SK-N-SH treated with all-trans-retinoic acid at 6 μM for 48 hours (cell line): ENCODE data around the gene DPPA4.

Experiments used
- ATAC-seq: fragments of 200-7000 bp; cut with Tn5 transposase; 3 replicates; pipeline ENCODE4 v1.9.1; 2020; ENCODE audit warnings: mild to moderate bottlenecking, moderate library complexity
- ARNTL ChIP-seq: fragments of 450-650 bp; formaldehyde crosslinking; IDR thresholded peaks from 2 replicates; pipeline ENCODE4 v1.5.0; 2020; ENCODE audit warnings: low read depth, mild to moderate bottlenecking, moderate library complexity, borderline replicate concordance
- BACH2 ChIP-seq: fragments of 250-450 bp; sonication (Bioruptor Pico); IDR thresholded peaks from 2 replicates; pipeline ENCODE4 v1.9.0; 2021; ENCODE audit warnings: mild to moderate bottlenecking, borderline replicate concordance
- CREB5 ChIP-seq: fragments of 250-450 bp; sonication (Bioruptor Pico); IDR thresholded peaks from 2 replicates; pipeline ENCODE4 v1.5.1; 2020; ENCODE audit warnings: low read depth, mild to moderate bottlenecking, moderate library complexity
- CSDC2 ChIP-seq: fragments of 250-450 bp; sonication (Bioruptor Pico); IDR thresholded peaks from 2 replicates; pipeline ENCODE4 v1.5.0; 2020; ENCODE audit warnings: mild to moderate bottlenecking, moderate library complexity
- CSRNP3 ChIP-seq: fragments of 250-450 bp; sonication (Bioruptor Pico); IDR thresholded peaks from 2 replicates; pipeline ENCODE4 v1.5.1; 2021; ENCODE audit warnings: mild to moderate bottlenecking, moderate library complexity
- ESRRG ChIP-seq: fragments of 250-450 bp; sonication (Bioruptor Pico); IDR thresholded peaks from 2 replicates; pipeline ENCODE4 v1.6.1; 2021; ENCODE audit warnings: mild to moderate bottlenecking
- GLIS3 ChIP-seq: fragments of 250-450 bp; sonication (Bioruptor Pico); IDR thresholded peaks from 2 replicates; pipeline ENCODE4 v1.5.0; 2020; ENCODE audit warnings: mild to moderate bottlenecking, moderate library complexity
- ISL1 ChIP-seq: fragments of 250-450 bp; sonication (Bioruptor Pico); IDR thresholded peaks from 2 replicates; pipeline ENCODE4 v2.1.2; 2022; ENCODE audit warnings: mild to moderate bottlenecking, moderate library complexity
- OSR1 ChIP-seq: fragments of 250-450 bp; sonication (Bioruptor Pico); IDR thresholded peaks from 2 replicates; pipeline ENCODE4 v1.8.0; 2022; ENCODE audit warnings: moderate library complexity, mild to moderate bottlenecking, inconsistent platforms
- POU6F1 ChIP-seq: fragments of 250-450 bp; sonication (Bioruptor Pico); IDR thresholded peaks from 2 replicates; pipeline ENCODE4 v1.8.0; 2021; ENCODE audit warnings: low read depth, mild to moderate bottlenecking, moderate library complexity, borderline replicate concordance
- PPARA ChIP-seq: fragments of 250-450 bp; sonication (Bioruptor Pico); IDR thresholded peaks from 2 replicates; pipeline ENCODE4 v1.5.0; 2020; ENCODE audit warnings: mild to moderate bottlenecking, borderline replicate concordance
- RARB ChIP-seq: fragments of 250-450 bp; sonication (Bioruptor Pico); IDR thresholded peaks from 2 replicates; pipeline ENCODE4 v1.8.0; 2021; ENCODE audit warnings: mild to moderate bottlenecking, moderate library complexity
- SNAI2 ChIP-seq: fragments of 250-450 bp; sonication (Bioruptor Pico); IDR thresholded peaks from 2 replicates; pipeline ENCODE4 v1.5.0; 2020; ENCODE audit warnings: mild to moderate bottlenecking, moderate library complexity
- TCF4 ChIP-seq: fragments of 250-450 bp; sonication (Bioruptor Pico); IDR thresholded peaks from 2 replicates; pipeline ENCODE4 v1.8.0; 2021; ENCODE audit warnings: mild to moderate bottlenecking, moderate library complexity, borderline replicate concordance
- TOX ChIP-seq: fragments of 250-450 bp; sonication (Bioruptor Pico); IDR thresholded peaks from 2 replicates; pipeline ENCODE4 v1.8.0; 2021; ENCODE audit warnings: mild to moderate bottlenecking, moderate library complexity, borderline replicate concordance
- ZC3H10 ChIP-seq: fragments of 250-450 bp; sonication (Bioruptor Pico); IDR thresholded peaks from 2 replicates; pipeline ENCODE4 v1.5.1; 2021; ENCODE audit warnings: mild to moderate bottlenecking, moderate library complexity
- ZFP30 ChIP-seq: fragments of 450-650 bp; formaldehyde crosslinking; IDR thresholded peaks from 2 replicates; pipeline ENCODE4 v1.5.0; 2022; ENCODE audit warnings: mild to moderate bottlenecking, moderate library complexity
- ZNF565 ChIP-seq: fragments of 450-650 bp; formaldehyde crosslinking; conservative IDR thresholded peaks from 2 replicates; pipeline ENCODE4 v1.5.0; 2020; ENCODE audit warnings: low read depth, mild to moderate bottlenecking, moderate library complexity
- ZNF70 ChIP-seq: fragments of 450-650 bp; formaldehyde crosslinking; IDR thresholded peaks from 2 replicates; pipeline ENCODE4 v1.5.0; 2020; ENCODE audit warnings: mild to moderate bottlenecking, moderate library complexity
- ZNF8 ChIP-seq: fragments of 450-650 bp; formaldehyde crosslinking; IDR thresholded peaks from 2 replicates; pipeline ENCODE4 v1.5.0; 2020; ENCODE audit warnings: mild to moderate bottlenecking, moderate library complexity

DPPA4 gene

GRCh38 chr3:109330405-109330804 is 6.9 kb downstream of the DPPA4 start:
- TF ChIP-seq ISL1 (CRISPR knock-in tag): no peak
- no peak for TF ChIP-seq TOX (CRISPR knock-in tag)
- TF ChIP-seq ZNF565 (CRISPR knock-in tag): no peak
- TF ChIP-seq CSDC2 (CRISPR knock-in tag): no peak
- TF ChIP-seq CSRNP3 (CRISPR knock-in tag): no peak
- no peak for TF ChIP-seq ZNF8
- no peak for TF ChIP-seq PPARA (CRISPR knock-in tag)
- no peak for TF ChIP-seq CREB5 (CRISPR knock-in tag)
- TF ChIP-seq ZFP30 (CRISPR knock-in tag): no peak
- ATAC-seq: no peak

GRCh38 chr3:109328202-109328601 is 9.1 kb downstream of the DPPA4 start:
- no peak for TF ChIP-seq CSDC2 (CRISPR knock-in tag)
- TF ChIP-seq ZFP30 (CRISPR knock-in tag): no peak
- TF ChIP-seq CREB5 (CRISPR knock-in tag): no peak
- TF ChIP-seq TCF4 (CRISPR knock-in tag): no peak
- no peak for TF ChIP-seq GLIS3 (CRISPR knock-in tag)
- TF ChIP-seq POU6F1: no peak
- no peak for TF ChIP-seq PPARA (CRISPR knock-in tag)
- no peak for TF ChIP-seq ZNF8
- no peak for TF ChIP-seq ZNF565 (CRISPR knock-in tag)
- no peak for TF ChIP-seq ZC3H10 (CRISPR knock-in tag)
- no peak for TF ChIP-seq SNAI2 (CRISPR knock-in tag)
- no peak for TF ChIP-seq OSR1 (CRISPR knock-in tag)
- no peak for ATAC-seq

- no peak for ATAC-seq
- TF ChIP-seq ARNTL (CRISPR knock-in tag) (no peak), ZNF70 (no peak), ISL1 (CRISPR knock-in tag) (no peak), CREB5 (CRISPR knock-in tag) (no peak), ZFP30 (CRISPR knock-in tag) (no peak), ZC3H10 (CRISPR knock-in tag) (no peak), OSR1 (CRISPR knock-in tag) (no peak), ZNF565 (CRISPR knock-in tag) (no peak), TOX (CRISPR knock-in tag) (no peak), PPARA (CRISPR knock-in tag) (no peak), BACH2 (CRISPR knock-in tag) (no peak), POU6F1 (no peak), CSDC2 (CRISPR knock-in tag) (no peak), RARB (CRISPR knock-in tag) (no peak), ESRRG (CRISPR knock-in tag) (no peak), SNAI2 (CRISPR knock-in tag) (no peak), ZNF8 (no peak)
- TF ChIP-seq, all 23 proteins: peak for 0
These were observed 11.7 kb downstream of the DPPA4 start for GRCh38 chr3:109325657-109326056.
